A549 (cell line): ENCODE results near the gene TTC17. TPM values are rescaled to one million over a fixed set of nuclear protein-coding genes. Genes with fewer than 3 reads are reported as not detected.

Source experiments
- ATAC-seq, 2 experiments: fragments of 200-7000 bp in 1 of 2; fragments of >200 bp in 1 of 2; cut with Nextera tagmentation in 1 of 2; cut with Tn5 transposase in 1 of 2; 3 replicates each; pipeline versions ENCODE4 v1.8.0 to v1.9.1; 2018 to 2020; ENCODE audit warnings: mild to moderate bottlenecking in 1 of 2, moderate library complexity in 1 of 2
- CTCF ChIA-PET: fragments of 300-600 bp; sonication (Branson Sonifier 250); formaldehyde crosslinking; extraction: SDS; loops from one replicate; lab custom pipeline; 2021; ENCODE audit warnings: antibody characterized with exemption, inconsistent platforms; lab: Yijun Ruan, JAX
- POLR2A ChIA-PET: fragments of 350-600 bp; formaldehyde crosslinking; extraction: SDS; loops from one replicate; lab custom pipeline; 2021; ENCODE audit warnings: antibody characterized with exemption, inconsistent platforms; lab: Yijun Ruan, JAX
- DNase-seq, 2 experiments: peaks; one replicate each; pipeline versions ENCODE4 v3.0.0 to v3.0.0-alpha.2; 2011 to 2016; ENCODE audit warnings: low read depth in 1 of 2, low spot score in 1 of 2
- FAIRE-seq: peaks from 2 replicates; lab custom pipeline; 2011; peaks lifted over from hg19 to GRCh38; lab: Jason Lieb, UNC
- H3K27ac ChIP-seq, 2 experiments: fragments of >200 bp; sonication (Bioruptor Twin); formaldehyde crosslinking; 3 replicates each; pipeline ENCODE4 v1.5.1; 2016 to 2017
- H3K4me1 ChIP-seq: fragments of >200 bp; sonication (Bioruptor Twin); formaldehyde crosslinking; 3 replicates; pipeline ENCODE4 v1.6.1; 2016
- H3K4me2 ChIP-seq: fragments of >200 bp; sonication (Bioruptor Twin); formaldehyde crosslinking; 3 replicates; pipeline ENCODE4 v1.6.1; 2016
- H3K4me3 ChIP-seq: fragments of >200 bp; sonication (Bioruptor Twin); formaldehyde crosslinking; 3 replicates; pipeline ENCODE4 v1.5.1; 2016
- H3K9me3 ChIP-seq: fragments of >200 bp; sonication (Bioruptor Twin); formaldehyde crosslinking; 3 replicates; pipeline ENCODE4 v1.6.1; 2016
- CHD4 ChIP-seq: fragments of 200-600 bp; sonication (generic); IDR thresholded peaks from 2 replicates; pipeline ENCODE4 v1.6.1; 2016; ENCODE audit warnings: antibody characterized with exemption, mild to moderate bottlenecking, borderline replicate concordance
- CTCF ChIP-seq: fragments of >200 bp; sonication (Bioruptor Twin); formaldehyde crosslinking; IDR thresholded peaks from 3 replicates; pipeline ENCODE4 v1.5.1; 2016
- E2F6 ChIP-seq: IDR thresholded peaks from 2 replicates; pipeline ENCODE4 v1.6.1; 2012; ENCODE audit warnings: low read depth, borderline replicate concordance
- EP300 ChIP-seq, 2 experiments: fragments of >200 bp; sonication (Bioruptor Twin); formaldehyde crosslinking; IDR thresholded peaks; 2 replicates in 1 of 2; 3 replicates in 1 of 2; pipeline ENCODE4 v1.6.1; 2016 to 2017
- HEYL ChIP-seq: fragments of 250-450 bp; sonication (Bioruptor Pico); IDR thresholded peaks from 2 replicates; pipeline ENCODE4 v1.8.0; 2021; ENCODE audit warnings: mild to moderate bottlenecking, moderate library complexity
- HOXB5 ChIP-seq: fragments of 250-450 bp; sonication (Bioruptor Pico); IDR thresholded peaks from 2 replicates; pipeline ENCODE4 v1.5.0; 2020; ENCODE audit warnings: mild to moderate bottlenecking, moderate library complexity
- PBX3 ChIP-seq: IDR thresholded peaks from 2 replicates; pipeline ENCODE4 v1.6.1; 2012
- PHF8 ChIP-seq: fragments of 200-600 bp; sonication (generic); IDR thresholded peaks from 2 replicates; pipeline ENCODE4 v1.6.1; 2016; ENCODE audit warnings: low read depth, mild to moderate bottlenecking, antibody characterized with exemption, moderate library complexity, borderline replicate concordance
- RAD21 ChIP-seq, 2 experiments: fragments of >200 bp in 1 of 2; sonication (Bioruptor Twin) in 1 of 2; formaldehyde crosslinking in 1 of 2; IDR thresholded peaks in 1 of 2; conservative IDR thresholded peaks in 1 of 2; 2 replicates in 1 of 2; 3 replicates in 1 of 2; pipeline ENCODE4 v1.6.1; 2012 to 2018; ENCODE audit warnings: inconsistent platforms in 1 of 2
- ZFP36 ChIP-seq: fragments of 450-650 bp; IDR thresholded peaks from 2 replicates; pipeline ENCODE4 v1.6.1; 2014; ENCODE audit warnings: borderline replicate concordance; ENCODE audit not compliant: partially characterized antibody
- WGBS: methylation state at CpG from one replicate; pipeline ENCODE4 v1.1.6; 2017; ENCODE audit errors: missing lambda C conversion rate; 5-methylcytosine and 5-hydroxymethylcytosine counted together
- polyA plus RNA-seq, 4 experiments: library from polyadenylated mRNA; depleted of rRNA in 3 of 4; stranded (reverse); fragments of >200 nt; fragmentation: RNase III in 1 of 4; extraction: RNeasy Plus Mini Kit Qiagen cat#74134 plus additional on column Dnase treatment in 1 of 4; gene quantifications; 2 replicates in 3 of 4; 3 replicates in 1 of 4; pipeline ENCODE4 v1.2.3, GENCODE V29; 2011 to 2017
- TF ChIP-seq, protein P1 (sequence below): fragments of >200 bp; sonication (Bioruptor Twin); formaldehyde crosslinking; IDR thresholded peaks from 2 replicates; pipeline ENCODE4 v1.6.1; 2016
- TF ChIP-seq, protein P2 (sequence below): fragments of 250-450 bp; sonication (Bioruptor Pico); IDR thresholded peaks from 2 replicates; pipeline ENCODE4 v1.5.0; 2020; ENCODE audit warnings: low read depth, mild to moderate bottlenecking, moderate library complexity

Gene TTC17
- polyA plus RNA-seq, 2 of the 4 experiments (the other 2 are of a cell fraction): 28.9 to 89.4 TPM

GRCh38 chr11:43498561-43498960, 139.8 kb downstream of the TTC17 start:
- CTCF ChIA-PET: interaction anchor here (1.0 to 2.3 kb wide), 3 partner anchors 68 to 353 kb away, joined by 3 to 8 read pairs (median 3); no protein-coding TSS in a partner anchor
- Histone ChIP-seq H3K4me2 (no peak overlapping the region), H3K27ac (no peak overlapping the region), H3K4me3 (no peak overlapping the region), H3K4me1 (no peaks in the 10 kb centered on the region), H3K9me3 (no peaks in the 10 kb centered on the region)
- ATAC-seq (no peak), DNase-seq (no peak), FAIRE-seq (no peak)
- POLR2A ChIA-PET: no interaction called here
- WGBS: 70% methylated on average over 3 of the region's 3 CpGs
- TF ChIP-seq, protein P1, sequence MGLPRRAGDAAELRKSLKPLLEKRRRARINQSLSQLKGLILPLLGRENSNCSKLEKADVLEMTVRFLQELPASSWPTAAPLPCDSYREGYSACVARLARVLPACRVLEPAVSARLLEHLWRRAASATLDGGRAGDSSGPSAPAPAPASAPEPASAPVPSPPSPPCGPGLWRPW: no peak

DNA sequence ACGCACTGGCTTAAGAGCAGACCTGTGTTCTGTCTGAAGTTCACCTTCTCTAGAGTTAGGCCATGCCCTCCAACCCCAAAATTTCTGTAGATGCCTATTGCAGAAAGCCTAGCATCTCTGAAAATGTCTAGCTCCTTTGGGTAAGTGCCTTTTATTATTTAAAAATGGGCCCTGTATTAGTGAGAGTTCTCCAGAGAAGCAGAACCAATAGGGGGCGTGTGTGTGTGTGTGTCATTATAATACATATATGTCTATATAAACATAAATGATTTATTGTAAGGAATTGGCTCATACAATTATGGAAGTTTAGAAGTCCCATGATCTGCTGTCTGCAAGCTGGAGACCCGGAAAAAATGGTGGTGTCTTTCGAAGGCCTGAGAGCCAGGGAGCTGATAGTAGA, 144.7 kb downstream of the TTC17 start:
- ChIA-PET CTCF (interaction anchor here (1.0 to 4.2 kb wide), 8 partner anchors 9 to 348 kb away, joined by 3 to 30 read pairs (median 6); no protein-coding TSS in a partner anchor), POLR2A (no interaction called here)
- H3K4me3 ChIP-seq: no peak overlapping the region
- FAIRE-seq (no peak), DNase-seq (no peak), ATAC-seq (no peak)
- H3K4me1 ChIP-seq: no peaks in the 10 kb centered on the region
- WGBS: 57% methylated on average over 4 of the region's 4 CpGs
- TF ChIP-seq HEYL: no peak
- TF ChIP-seq HOXB5 (CRISPR knock-in tag): no peak
- no peak for TF ChIP-seq EP300 (IDR thresholded peaks at IDR 0.05)
- no peak for TF ChIP-seq CTCF
- TF ChIP-seq CHD4: no peak
- TF ChIP-seq E2F6: no peak
- no peak for TF ChIP-seq PBX3
- TF ChIP-seq, protein P2, sequence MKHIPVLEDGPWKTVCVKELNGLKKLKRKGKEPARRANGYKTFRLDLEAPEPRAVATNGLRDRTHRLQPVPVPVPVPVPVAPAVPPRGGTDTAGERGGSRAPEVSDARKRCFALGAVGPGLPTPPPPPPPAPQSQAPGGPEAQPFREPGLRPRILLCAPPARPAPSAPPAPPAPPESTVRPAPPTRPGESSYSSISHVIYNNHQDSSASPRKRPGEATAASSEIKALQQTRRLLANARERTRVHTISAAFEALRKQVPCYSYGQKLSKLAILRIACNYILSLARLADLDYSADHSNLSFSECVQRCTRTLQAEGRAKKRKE (CRISPR knock-in tag): no peak
- no peak for TF ChIP-seq ZFP36
- TF ChIP-seq PHF8: no peak
- H3K4me2 ChIP-seq: no peak overlapping the region
- no peaks in the 10 kb centered on the region for H3K9me3 ChIP-seq
- no peak overlapping the region for H3K27ac ChIP-seq

GRCh38 chr11:43504316-43504950, 145.7 kb downstream of the TTC17 start:
- WGBS: 43% methylated on average over 6 of the region's 7 CpGs
- Histone ChIP-seq H3K4me2 (no peak overlapping the region), H3K27ac (no peak overlapping the region), H3K4me1 (no peaks in the 10 kb centered on the region), H3K9me3 (no peaks in the 10 kb centered on the region), H3K4me3 (no peak overlapping the region)
- FAIRE-seq (no peak), ATAC-seq (peak; percentile 80 to 84; a peak in 5 of 6 replicates), DNase-seq (peak; percentile 28 to 39)
- POLR2A ChIA-PET: no interaction called here
- CTCF ChIA-PET: interaction anchor here (0.8 to 4.2 kb wide), 17 partner anchors 10 to 533 kb away, joined by 3 to 30 read pairs (median 4); no protein-coding TSS in a partner anchor
- TF ChIP-seq RAD21 (conservative IDR thresholded peaks at IDR 0.05 in 1 of 2, IDR thresholded peaks at IDR 0.05 in 1 of 2) (peak; percentile 47 to 65; a peak in 4 of 5 replicates), PHF8 (no peak)
